HepG2 (cell line): ENCODE measurements around the gene NFKBIL1. TPM values are rescaled to one million over a fixed set of nuclear protein-coding genes. Genes with fewer than 3 reads are reported as not detected.

Source experiments
- HNF4G ChIP-seq, 2 experiments: sonication (generic) in 1 of 2; formaldehyde crosslinking in 1 of 2; IDR thresholded peaks; 2 replicates each; pipeline versions ENCODE4 v1.4.0 to v1.6.1; 2011 to 2020; ENCODE audit warnings: borderline replicate concordance in 2 of 2, low read depth in 2 of 2, mild to moderate bottlenecking in 2 of 2, low read length in 1 of 2, missing genetic modification reagents in 1 of 2, moderate library complexity in 1 of 2
- MTF2 ChIP-seq: sonication (generic); formaldehyde crosslinking; IDR thresholded peaks from 2 replicates; pipeline ENCODE4 v1.5.0; 2020; ENCODE audit warnings: missing genetic modification reagents, borderline replicate concordance
- PAWR ChIP-seq: sonication (generic); formaldehyde crosslinking; IDR thresholded peaks from 2 replicates; pipeline ENCODE4 v1.4.0; 2020; ENCODE audit warnings: missing genetic modification reagents, mild to moderate bottlenecking, borderline replicate concordance
- ZBTB20 ChIP-seq: sonication (generic); formaldehyde crosslinking; IDR thresholded peaks from 2 replicates; pipeline ENCODE4 v1.8.1; 2023; ENCODE audit warnings: missing genetic modification reagents, low read depth, mild to moderate bottlenecking, borderline replicate concordance
- ZMYM4 ChIP-seq: sonication (generic); formaldehyde crosslinking; IDR thresholded peaks from 2 replicates; pipeline ENCODE4 v1.8.1; 2023; ENCODE audit warnings: mild to moderate bottlenecking, missing genetic modification reagents
- ZNF354B ChIP-seq: sonication (generic); formaldehyde crosslinking; IDR thresholded peaks from 2 replicates; pipeline ENCODE4 v1.8.0; 2022; ENCODE audit warnings: mild to moderate bottlenecking, missing genetic modification reagents
- ZNF556 ChIP-seq: sonication (generic); formaldehyde crosslinking; IDR thresholded peaks from 2 replicates; pipeline ENCODE4 v1.4.0; 2020; ENCODE audit warnings: mild to moderate bottlenecking, missing genetic modification reagents, borderline replicate concordance
- ZNF674 ChIP-seq: sonication (generic); formaldehyde crosslinking; IDR thresholded peaks from 2 replicates; pipeline ENCODE4 v1.5.0; 2020; ENCODE audit warnings: low read depth, mild to moderate bottlenecking, missing genetic modification reagents
- polyA plus RNA-seq, 8 experiments: library from polyadenylated mRNA; depleted of rRNA in 3 of 8; stranded (reverse) in 7 of 8; unstranded in 1 of 8; fragments of >200 nt; fragmentation: Illumina TruSeq in 4 of 8; extraction: Trizol in 4 of 8; gene quantifications; 2 replicates each; pipeline versions ENCODE4 v1.2.1 to v1.2.3, GENCODE V29; 2011 to 2016; ENCODE audit warnings: low read depth in 4 of 8, missing spikeins in 1 of 8, mixed read lengths in 1 of 8; ENCODE audit not compliant: insufficient read depth in 1 of 8
- total RNA-seq, 5 experiments: library from RNA; depleted of rRNA; stranded (reverse); fragments of >200 nt; fragmentation: Illumina TruSeq; extraction: Trizol; gene quantifications; 2 replicates each; pipeline ENCODE4 v1.2.3, GENCODE V29; 2016; ENCODE audit warnings: low read depth in 1 of 5
- TF ChIP-seq, protein P1 (sequence below): sonication (generic); formaldehyde crosslinking; IDR thresholded peaks from 2 replicates; pipeline ENCODE4 v1.4.0; 2020; ENCODE audit warnings: mild to moderate bottlenecking, missing genetic modification reagents, borderline replicate concordance
- TF ChIP-seq, protein P2 (sequence below): sonication (generic); formaldehyde crosslinking; IDR thresholded peaks from 2 replicates; pipeline ENCODE4 v1.4.0; 2020; ENCODE audit warnings: mild to moderate bottlenecking, missing genetic modification reagents

NFKBIL1 gene
- total and polyA plus RNA-seq, 2 of the 13 experiments (the other 11 are each of a cell fraction or from before 2014, with no cell fraction given): 9.7 to 19.5 TPM

DNA sequence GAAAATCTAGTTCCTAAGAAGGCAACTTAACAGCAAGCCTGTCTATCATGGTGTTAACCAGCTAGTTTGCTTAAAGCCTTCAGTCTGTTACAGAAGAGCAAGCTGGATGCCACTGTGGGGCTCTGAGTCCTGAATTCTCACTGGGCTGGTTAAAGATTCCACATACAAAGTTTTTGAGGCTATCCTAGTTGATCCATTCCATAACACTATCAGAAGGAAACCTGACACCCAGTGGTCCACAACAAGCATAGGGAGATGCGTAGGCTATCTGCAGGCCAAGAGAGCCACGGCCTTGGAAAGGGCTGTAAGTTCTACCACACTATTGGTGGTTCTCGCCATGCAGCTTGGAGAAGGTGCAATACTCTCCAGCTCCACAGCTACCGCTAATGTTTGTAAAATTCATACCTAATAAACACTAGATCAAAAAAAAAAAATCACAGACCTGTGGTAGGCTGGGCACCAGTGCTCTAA is 19.1 kb upstream of the NFKBIL1 start (continued):
- TF ChIP-seq PAWR (CRISPR knock-in tag) (no peak), ZNF674 (CRISPR knock-in tag) (no peak), ZNF354B (CRISPR knock-in tag) (no peak), ZNF556 (CRISPR knock-in tag) (0 out of 2 replicates have a peak, but pooled peaks have one; percentile 36), ZMYM4 (CRISPR knock-in tag) (no peak), MTF2 (CRISPR knock-in tag) (no peak), ZBTB20 (0 out of 2 replicates have a peak, but pooled peaks have one; percentile 46), HNF4G (IDR thresholded peaks at IDR 0.05; ENCODE audit: borderline replicate concordance, low read depth, low read length) (no peak), HNF4G (CRISPR knock-in tag; IDR thresholded peaks at IDR 0.05; ENCODE audit: borderline replicate concordance, low read depth) (no peak)
- TF ChIP-seq, protein P1, sequence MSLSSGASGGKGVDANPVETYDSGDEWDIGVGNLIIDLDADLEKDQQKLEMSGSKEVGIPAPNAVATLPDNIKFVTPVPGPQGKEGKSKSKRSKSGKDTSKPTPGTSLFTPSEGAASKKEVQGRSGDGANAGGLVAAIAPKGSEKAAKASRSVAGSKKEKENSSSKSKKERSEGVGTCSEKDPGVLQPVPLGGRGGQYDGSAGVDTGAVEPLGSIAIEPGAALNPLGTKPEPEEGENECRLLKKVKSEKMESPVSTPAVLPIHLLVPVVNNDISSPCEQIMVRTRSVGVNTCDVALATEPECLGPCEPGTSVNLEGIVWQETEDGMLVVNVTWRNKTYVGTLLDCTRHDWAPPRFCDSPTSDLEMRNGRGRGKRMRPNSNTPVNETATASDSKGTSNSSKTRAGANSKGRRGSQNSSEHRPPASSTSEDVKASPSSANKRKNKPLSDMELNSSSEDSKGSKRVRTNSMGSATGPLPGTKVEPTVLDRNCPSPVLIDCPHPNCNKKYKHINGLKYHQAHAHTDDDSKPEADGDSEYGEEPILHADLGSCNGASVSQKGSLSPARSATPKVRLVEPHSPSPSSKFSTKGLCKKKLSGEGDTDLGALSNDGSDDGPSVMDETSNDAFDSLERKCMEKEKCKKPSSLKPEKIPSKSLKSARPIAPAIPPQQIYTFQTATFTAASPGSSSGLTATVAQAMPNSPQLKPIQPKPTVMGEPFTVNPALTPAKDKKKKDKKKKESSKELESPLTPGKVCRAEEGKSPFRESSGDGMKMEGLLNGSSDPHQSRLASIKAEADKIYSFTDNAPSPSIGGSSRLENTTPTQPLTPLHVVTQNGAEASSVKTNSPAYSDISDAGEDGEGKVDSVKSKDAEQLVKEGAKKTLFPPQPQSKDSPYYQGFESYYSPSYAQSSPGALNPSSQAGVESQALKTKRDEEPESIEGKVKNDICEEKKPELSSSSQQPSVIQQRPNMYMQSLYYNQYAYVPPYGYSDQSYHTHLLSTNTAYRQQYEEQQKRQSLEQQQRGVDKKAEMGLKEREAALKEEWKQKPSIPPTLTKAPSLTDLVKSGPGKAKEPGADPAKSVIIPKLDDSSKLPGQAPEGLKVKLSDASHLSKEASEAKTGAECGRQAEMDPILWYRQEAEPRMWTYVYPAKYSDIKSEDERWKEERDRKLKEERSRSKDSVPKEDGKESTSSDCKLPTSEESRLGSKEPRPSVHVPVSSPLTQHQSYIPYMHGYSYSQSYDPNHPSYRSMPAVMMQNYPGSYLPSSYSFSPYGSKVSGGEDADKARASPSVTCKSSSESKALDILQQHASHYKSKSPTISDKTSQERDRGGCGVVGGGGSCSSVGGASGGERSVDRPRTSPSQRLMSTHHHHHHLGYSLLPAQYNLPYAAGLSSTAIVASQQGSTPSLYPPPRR (CRISPR knock-in tag): no peak
- TF ChIP-seq, protein P2, sequence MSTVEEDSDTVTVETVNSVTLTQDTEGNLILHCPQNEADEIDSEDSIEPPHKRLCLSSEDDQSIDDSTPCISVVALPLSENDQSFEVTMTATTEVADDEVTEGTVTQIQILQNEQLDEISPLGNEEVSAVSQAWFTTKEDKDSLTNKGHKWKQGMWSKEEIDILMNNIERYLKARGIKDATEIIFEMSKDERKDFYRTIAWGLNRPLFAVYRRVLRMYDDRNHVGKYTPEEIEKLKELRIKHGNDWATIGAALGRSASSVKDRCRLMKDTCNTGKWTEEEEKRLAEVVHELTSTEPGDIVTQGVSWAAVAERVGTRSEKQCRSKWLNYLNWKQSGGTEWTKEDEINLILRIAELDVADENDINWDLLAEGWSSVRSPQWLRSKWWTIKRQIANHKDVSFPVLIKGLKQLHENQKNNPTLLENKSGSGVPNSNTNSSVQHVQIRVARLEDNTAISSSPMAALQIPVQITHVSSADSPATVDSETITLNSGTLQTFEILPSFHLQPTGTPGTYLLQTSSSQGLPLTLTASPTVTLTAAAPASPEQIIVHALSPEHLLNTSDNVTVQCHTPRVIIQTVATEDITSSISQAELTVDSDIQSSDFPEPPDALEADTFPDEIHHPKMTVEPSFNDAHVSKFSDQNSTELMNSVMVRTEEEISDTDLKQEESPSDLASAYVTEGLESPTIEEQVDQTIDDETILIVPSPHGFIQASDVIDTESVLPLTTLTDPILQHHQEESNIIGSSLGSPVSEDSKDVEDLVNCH: no peak
